Activated T-helper 1 cell treated with anti-CD3 and anti-CD28 coated beads, Interleukin-12 subunit alpha, Interleukin-12 subunit beta, Interleukin-2, Interleukin-4 antibody, amounts not matched to agents 30 ng/mL and 10 ng/mL and 1 ng/mL, durations not matched to agents 14 hours and 24 hours and 36 hours (primary cell): ENCODE results near the gene TTLL5. TPM values are rescaled to one million over a fixed set of nuclear protein-coding genes. Genes with fewer than 3 reads are reported as not detected.
A peak's percentile ranks its signal among the peaks of the same experiment; 100 is the strongest.

Experiments
- DNase-seq: peaks from one replicate; pipeline ENCODE4 v3.0.0; 2021; ENCODE audit warnings: low spot score
- H3K27ac Mint-ChIP-seq: one replicate; pipeline ENCODE4 v1.8.0; 2021; ENCODE audit warnings: mild to moderate bottlenecking, mixed read lengths
- H3K27me3 Mint-ChIP-seq: one replicate; pipeline ENCODE4 v1.8.0; 2022; ENCODE audit warnings: mild to moderate bottlenecking, moderate library complexity, mixed read lengths; ENCODE audit not compliant: insufficient read depth
- H3K36me3 Mint-ChIP-seq: one replicate; pipeline ENCODE4 v1.8.0; 2021; ENCODE audit warnings: low read depth, mixed read lengths
- H3K4me1 Mint-ChIP-seq: one replicate; pipeline ENCODE4 v1.8.0; 2021; ENCODE audit warnings: low read depth, mixed read lengths
- H3K4me3 Mint-ChIP-seq: one replicate; pipeline ENCODE4 v1.8.0; 2021; ENCODE audit warnings: mild to moderate bottlenecking, moderate library complexity, mixed read lengths
- H3K9me3 Mint-ChIP-seq: one replicate; pipeline ENCODE4 v1.8.0; 2021; ENCODE audit warnings: mixed read lengths
- intact Hi-C: fragments of 100-400 bp; cut with micrococcal nuclease; formaldehyde crosslinking; loops from one replicate; pipeline ENCODE4 v1.15.1; 2024
- total RNA-seq: library from RNA; stranded (reverse); gene quantifications from 2 replicates; pipeline ENCODE4 v1.2.3, GENCODE V29; 2022

TTLL5 gene
- total RNA-seq, 1 donor from 2014 or later = 36.2 TPM

DNA sequence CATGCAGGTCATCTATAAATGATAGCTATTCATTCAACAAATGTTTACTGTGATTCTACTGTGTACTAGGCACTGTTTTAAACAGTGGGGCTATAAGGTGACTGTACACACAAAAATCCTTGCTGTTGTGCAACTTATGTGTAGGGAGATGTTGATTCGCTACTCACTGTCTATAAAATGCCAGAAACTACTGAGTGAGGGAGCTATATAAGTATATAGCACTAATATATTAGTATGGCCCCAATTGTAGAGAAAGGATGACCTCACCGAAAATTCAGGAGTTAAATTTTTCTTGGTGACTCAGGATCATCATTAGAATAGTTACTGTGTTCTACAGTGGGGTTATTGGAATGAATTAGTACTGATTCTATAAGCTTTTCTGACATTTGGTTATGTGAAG lies 203.3 kb downstream of the TTLL5 start:
- intact Hi-C loops = no loop called here
- Mint-ChIP-seq H3K27me3 (no peaks in the 10 kb centered on the region), H3K4me1 (peaks cover 16% of the 10 kb centered on the region), H3K4me3 (no peak overlapping the region), H3K27ac (no peak overlapping the region), H3K36me3 (peaks cover 2% of the 10 kb centered on the region), H3K9me3 (no peaks in the 10 kb centered on the region)
- DNase-seq = no peak

DNA sequence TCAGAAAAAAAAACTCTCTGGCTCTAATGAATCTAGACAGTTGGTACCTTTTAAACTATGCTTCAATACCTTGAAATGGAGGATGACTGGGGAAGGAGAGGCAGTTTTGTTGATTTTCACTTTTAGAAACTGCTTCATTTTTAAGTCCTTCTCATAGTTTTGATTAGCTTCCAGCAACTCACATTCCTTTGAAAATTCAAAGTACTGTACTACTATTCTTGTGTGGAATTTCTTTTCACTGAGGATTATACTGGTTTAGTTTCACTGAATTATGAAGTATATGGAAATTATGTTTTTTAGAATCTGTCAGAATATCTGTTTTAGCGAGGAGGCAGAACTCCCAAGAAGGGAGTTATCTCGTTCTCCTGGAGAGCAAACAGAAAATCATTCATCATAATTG lies 204.5 kb downstream of the TTLL5 start:
- H3K4me1 Mint-ChIP-seq = peaks cover 16% of the 10 kb centered on the region
- H3K36me3 Mint-ChIP-seq = peaks cover 2% of the 10 kb centered on the region
- no peaks in the 10 kb centered on the region for H3K9me3 Mint-ChIP-seq
- intact Hi-C loops = no loop called here
- no peak overlapping the region for H3K4me3 Mint-ChIP-seq
- no peaks in the 10 kb centered on the region for H3K27me3 Mint-ChIP-seq
- H3K27ac Mint-ChIP-seq = no peak overlapping the region
- no peak for DNase-seq

DNA sequence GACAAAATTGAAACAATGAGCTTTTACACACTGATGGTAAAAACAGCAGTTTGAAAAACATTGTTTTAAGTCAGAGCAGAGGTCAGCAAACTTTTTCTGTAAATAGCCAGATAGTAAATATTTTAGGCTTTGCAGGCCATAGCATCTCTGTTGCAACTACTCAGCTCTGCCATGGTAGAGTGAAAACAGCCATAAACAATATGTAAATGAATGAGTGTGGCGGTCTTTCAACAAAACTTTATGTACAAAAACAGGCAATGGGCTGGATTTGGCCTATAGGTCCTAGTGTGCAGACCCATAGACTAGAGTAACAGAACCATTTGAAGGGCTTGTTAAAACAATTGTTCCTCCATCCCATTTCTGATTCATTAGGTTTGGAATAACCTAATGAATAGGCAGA lies 205.9 kb downstream of the TTLL5 start:
- Mint-ChIP-seq H3K4me1 (peaks cover 8% of the 10 kb centered on the region), H3K4me3 (no peak overlapping the region), H3K36me3 (peaks cover 6% of the 10 kb centered on the region), H3K27me3 (no peaks in the 10 kb centered on the region), H3K9me3 (no peaks in the 10 kb centered on the region), H3K27ac (no peak overlapping the region)
- DNase-seq = no peak
- intact Hi-C loops = no loop called here

DNA sequence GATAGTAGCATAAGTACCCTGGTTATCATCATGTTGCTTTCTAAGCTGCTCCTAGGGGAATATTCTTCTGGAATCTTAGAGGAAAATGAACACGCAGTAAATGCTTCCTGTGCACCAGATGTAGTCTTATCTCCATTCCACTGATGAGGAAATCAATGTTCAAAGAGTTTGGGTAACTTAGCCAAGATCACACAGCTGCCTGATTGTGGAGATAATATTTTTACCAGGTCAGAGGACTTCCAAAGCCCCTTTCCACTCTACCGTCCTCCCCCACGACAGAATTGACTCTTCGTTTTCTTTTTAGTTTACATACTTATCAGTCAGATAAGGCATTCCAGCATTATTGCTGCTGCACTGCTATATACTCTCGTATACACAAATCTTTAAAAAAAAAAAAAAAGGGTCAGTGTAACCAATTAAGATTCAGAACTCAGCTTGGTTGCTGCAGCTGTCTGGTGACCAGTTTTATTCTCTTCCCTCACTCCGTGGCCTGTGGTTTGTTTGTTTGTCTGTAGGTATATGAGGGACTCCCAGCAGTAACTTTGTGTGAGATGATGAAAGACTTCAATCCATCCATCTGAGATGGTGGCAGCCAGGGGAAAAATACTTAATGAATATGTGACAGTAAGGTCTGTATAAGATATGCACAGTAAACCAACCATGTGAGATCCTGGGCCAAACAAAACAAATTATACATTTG lies 210.3 kb downstream of the TTLL5 start:
- peaks cover 16% of the 10 kb centered on the region for H3K4me1 Mint-ChIP-seq
- H3K27ac Mint-ChIP-seq = no peak overlapping the region
- intact Hi-C loops = no loop called here
- H3K9me3 Mint-ChIP-seq = no peaks in the 10 kb centered on the region
- H3K36me3 Mint-ChIP-seq = peaks cover 8% of the 10 kb centered on the region
- no peaks in the 10 kb centered on the region for H3K27me3 Mint-ChIP-seq
- no peak for DNase-seq
- no peak overlapping the region for H3K4me3 Mint-ChIP-seq

DNA sequence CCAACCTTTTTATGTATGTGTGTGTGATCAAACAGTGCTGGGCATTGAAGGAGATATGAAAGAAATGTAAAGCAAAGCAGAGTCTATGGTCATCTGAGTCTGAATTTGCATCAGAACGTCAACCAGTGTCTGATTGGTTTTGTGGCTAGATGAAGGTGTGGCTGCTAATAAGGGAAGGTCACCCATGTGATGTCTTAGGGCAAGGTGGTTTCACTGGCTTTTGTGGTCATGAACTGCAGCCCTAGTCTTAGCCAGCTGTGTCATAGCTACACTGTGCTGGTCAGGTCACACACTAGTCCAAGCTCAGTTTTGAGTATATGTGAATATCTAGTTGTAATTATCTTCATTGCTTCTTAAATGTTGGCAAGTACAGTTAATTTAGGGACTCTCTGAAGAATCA lies 214.9 kb downstream of the TTLL5 start:
- intact Hi-C loops = no loop called here
- Mint-ChIP-seq H3K36me3 (peaks cover 8% of the 10 kb centered on the region), H3K27me3 (no peaks in the 10 kb centered on the region), H3K4me1 (peaks cover 41% of the 10 kb centered on the region), H3K9me3 (no peaks in the 10 kb centered on the region), H3K4me3 (no peak overlapping the region), H3K27ac (peak overlapping the region; percentile 13)
- DNase-seq = no peak

DNA sequence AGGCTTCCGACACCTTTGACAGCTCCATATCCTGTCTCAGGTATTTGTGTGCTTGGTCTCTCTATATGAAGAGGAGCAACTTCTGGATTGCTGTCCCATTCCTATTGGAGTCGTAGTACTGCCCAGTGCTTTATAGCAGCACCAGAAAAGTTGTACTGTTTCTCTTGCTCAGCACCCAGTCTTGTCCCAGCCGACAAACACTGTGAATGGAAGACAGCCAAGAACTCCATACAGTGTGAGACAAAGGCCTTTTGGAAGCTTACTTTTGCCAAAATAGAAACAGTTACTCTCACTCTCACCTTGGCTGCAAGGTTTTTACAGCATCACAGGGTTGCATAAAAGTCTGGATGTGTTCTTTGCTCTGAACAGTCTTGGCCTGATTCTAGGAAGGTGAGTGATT lies 215.5 kb downstream of the TTLL5 start:
- H3K4me3 Mint-ChIP-seq = no peak overlapping the region

DNA sequence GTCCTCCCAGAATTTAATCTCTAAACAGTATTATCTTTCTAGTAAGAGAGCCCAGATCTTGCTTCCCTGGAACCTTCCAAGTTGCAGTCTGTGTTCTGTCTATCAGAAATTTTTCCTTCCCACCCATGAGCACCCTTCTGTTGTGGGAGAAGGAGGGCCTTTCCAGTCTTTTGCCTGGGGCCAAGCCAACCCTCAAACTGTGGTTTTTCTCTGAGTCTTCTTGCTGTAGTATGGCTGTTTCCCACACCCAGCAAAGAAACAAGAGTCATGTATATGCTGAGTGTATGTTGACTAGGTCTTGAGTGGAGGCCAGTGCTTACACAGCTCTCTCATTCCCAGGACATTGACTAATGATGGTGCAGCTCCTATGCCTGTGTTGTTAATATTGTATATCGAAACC lies 216.2 kb downstream of the TTLL5 start:
- peaks cover 6% of the 10 kb centered on the region for H3K36me3 Mint-ChIP-seq
- no peak overlapping the region for H3K27ac Mint-ChIP-seq
- no peak for DNase-seq
- H3K9me3 Mint-ChIP-seq = no peaks in the 10 kb centered on the region
- H3K4me3 Mint-ChIP-seq = no peak overlapping the region
- peaks cover 38% of the 10 kb centered on the region for H3K4me1 Mint-ChIP-seq
- intact Hi-C loops = no loop called here
- H3K27me3 Mint-ChIP-seq = no peaks in the 10 kb centered on the region

More for the DNA sequence above, 215.5 kb downstream of the TTLL5 start:
- intact Hi-C loops = no loop called here
- Mint-ChIP-seq H3K27me3 (no peaks in the 10 kb centered on the region), H3K4me1 (peaks cover 39% of the 10 kb centered on the region), H3K27ac (no peak overlapping the region), H3K9me3 (no peaks in the 10 kb centered on the region), H3K36me3 (peaks cover 5% of the 10 kb centered on the region)
- DNase-seq = no peak

DNA sequence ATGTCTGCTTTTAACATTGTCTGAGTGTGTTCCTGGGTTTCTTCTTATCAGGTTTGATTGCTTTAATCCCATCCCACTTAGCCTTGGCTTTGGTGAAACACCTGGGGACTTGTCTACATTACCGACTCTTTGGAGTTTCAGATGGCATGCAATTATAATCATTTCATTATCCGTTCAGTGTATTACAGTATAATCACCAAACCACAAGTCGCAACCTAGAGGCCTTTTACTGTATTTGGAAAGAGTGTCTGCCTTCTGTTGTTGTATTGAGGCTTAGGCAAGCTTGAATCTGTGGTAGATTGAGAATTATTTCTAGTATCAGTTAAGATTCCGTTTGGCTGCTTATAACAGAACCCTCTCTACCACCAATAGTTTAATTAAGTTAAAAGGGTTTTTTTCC lies 216.8 kb downstream of the TTLL5 start:
- Mint-ChIP-seq H3K9me3 (no peaks in the 10 kb centered on the region), H3K36me3 (peaks cover 7% of the 10 kb centered on the region), H3K4me1 (peaks cover 38% of the 10 kb centered on the region), H3K27ac (no peak overlapping the region), H3K4me3 (no peak overlapping the region), H3K27me3 (no peaks in the 10 kb centered on the region)
- intact Hi-C loops = no loop called here
- DNase-seq = no peak

DNA sequence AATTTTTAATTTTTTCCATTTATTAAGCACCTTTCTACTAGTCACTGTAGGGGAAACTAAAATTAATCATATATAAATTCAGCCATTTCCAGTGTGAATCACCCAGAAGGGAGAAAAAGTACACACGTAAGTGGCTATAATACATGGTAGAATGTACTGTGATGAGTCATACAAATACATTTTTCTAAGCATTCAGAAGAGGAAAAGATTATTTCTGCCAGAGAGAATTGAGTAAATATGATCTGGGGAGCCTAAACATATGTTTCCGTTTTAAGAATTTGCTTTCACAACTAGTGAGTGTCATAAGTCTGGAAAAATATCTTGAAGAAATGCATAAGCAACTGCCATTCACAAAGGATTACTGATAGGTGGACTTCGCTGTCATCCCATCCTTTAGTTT lies 218.0 kb downstream of the TTLL5 start:
- peaks cover 11% of the 10 kb centered on the region for H3K36me3 Mint-ChIP-seq

DNA sequence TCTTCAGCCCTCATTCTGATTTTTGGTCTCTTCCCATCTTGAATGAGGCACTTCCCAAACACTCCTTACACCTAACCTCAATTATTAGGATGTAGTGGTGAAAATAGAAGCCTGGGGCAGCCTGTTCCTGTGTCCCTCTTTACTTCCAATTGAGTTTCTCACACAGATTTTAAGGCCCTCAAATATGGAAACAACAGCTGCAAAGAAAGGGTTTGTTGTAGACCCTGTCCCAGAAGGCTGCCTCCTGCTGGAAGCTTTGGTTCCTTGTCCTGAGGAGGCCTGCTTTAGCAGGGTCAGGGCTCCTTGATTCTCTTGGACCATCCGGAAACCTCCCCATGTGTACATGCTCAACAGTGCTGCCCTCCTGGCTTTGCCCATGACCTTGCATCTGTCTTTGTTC lies 219.5 kb downstream of the TTLL5 start:
- Mint-ChIP-seq H3K36me3 (peaks cover 12% of the 10 kb centered on the region), H3K4me3 (no peak overlapping the region), H3K9me3 (no peaks in the 10 kb centered on the region), H3K27ac (no peak overlapping the region), H3K27me3 (no peaks in the 10 kb centered on the region), H3K4me1 (peaks cover 38% of the 10 kb centered on the region)
- DNase-seq = no peak
- intact Hi-C loops = no loop called here

More for the DNA sequence above, 218.0 kb downstream of the TTLL5 start:
- intact Hi-C loops = loop anchor here (1.0 kb wide), 1 partner anchor 103 kb away; no protein-coding TSS in a partner anchor
- Mint-ChIP-seq H3K4me1 (peaks cover 38% of the 10 kb centered on the region), H3K27ac (peak overlapping the region; percentile 7), H3K27me3 (no peaks in the 10 kb centered on the region), H3K4me3 (no peak overlapping the region), H3K9me3 (no peaks in the 10 kb centered on the region)
- no peak for DNase-seq

DNA sequence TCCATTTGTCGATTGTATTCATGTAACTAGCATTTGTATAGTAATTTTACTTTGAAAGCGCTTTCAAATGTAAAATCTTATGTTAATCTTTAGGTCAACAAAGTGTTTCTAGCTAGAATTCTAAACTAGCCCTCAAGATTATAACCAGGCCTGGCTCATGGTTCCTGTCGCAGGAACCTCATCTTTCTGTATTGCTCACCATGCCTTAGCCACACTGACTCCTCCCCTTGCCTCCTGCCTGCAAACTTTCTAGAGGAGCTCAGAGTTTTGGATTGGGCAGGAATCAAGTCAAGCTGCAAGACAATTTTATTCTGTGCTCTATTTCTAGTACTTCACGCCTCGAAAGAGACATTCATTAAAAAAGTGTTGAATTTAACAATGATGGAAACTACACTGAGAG lies 220.9 kb downstream of the TTLL5 start:
- no peak overlapping the region for H3K27ac Mint-ChIP-seq

DNA sequence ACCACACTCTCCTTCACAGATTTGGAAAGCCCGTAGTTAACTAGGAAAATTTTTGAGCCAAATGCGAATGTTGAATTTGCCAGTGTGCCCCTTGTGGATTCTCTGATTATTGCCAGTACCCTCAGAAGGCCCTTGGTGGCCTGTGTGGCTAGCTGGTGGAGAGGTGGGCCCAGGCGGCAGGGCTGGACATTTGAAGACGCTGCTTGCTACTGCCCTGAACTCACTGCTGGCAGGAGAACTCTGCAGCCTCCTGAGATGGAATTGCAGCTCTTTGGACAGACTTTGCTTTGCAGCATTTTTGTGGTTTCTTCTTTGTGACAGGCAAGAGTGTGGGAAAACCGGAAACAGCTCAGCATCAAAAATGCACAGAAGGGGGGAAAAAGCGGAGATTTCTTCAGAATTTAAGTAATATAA lies 223.2 kb downstream of the TTLL5 start:
- H3K4me3 Mint-ChIP-seq = no peak overlapping the region
- H3K4me1 Mint-ChIP-seq = peaks cover 8% of the 10 kb centered on the region
- H3K27ac Mint-ChIP-seq = no peak overlapping the region
- DNase-seq = no peak
- intact Hi-C loops = no loop called here
- H3K9me3 Mint-ChIP-seq = no peaks in the 10 kb centered on the region
- H3K36me3 Mint-ChIP-seq = peaks cover 9% of the 10 kb centered on the region
- H3K27me3 Mint-ChIP-seq = no peaks in the 10 kb centered on the region

More for the DNA sequence above, 220.9 kb downstream of the TTLL5 start:
- no peak overlapping the region for H3K4me3 Mint-ChIP-seq
- intact Hi-C loops = no loop called here
- H3K36me3 Mint-ChIP-seq = peaks cover 9% of the 10 kb centered on the region
- peaks cover 24% of the 10 kb centered on the region for H3K4me1 Mint-ChIP-seq
- H3K27me3 Mint-ChIP-seq = no peaks in the 10 kb centered on the region
- no peak for DNase-seq
- no peaks in the 10 kb centered on the region for H3K9me3 Mint-ChIP-seq

DNA sequence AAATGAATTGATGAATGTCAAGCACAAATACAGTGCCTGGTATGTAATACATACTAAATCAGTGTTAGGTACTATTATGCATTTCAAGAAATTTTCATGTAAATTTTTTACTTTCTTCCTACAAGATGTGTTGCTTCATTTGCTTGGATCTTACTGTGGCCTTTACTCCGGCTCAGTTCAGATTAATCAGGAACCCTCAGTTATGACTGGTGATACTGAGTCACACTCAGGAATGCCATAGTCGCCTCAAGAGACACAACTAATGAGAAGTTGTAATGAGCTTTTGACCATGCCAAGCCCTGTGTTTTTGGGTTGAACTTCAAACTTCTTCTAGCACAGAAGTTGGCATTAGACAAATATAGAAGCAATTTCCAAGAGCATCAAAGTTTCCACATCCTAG lies 224.8 kb downstream of the TTLL5 start:
- Mint-ChIP-seq H3K4me3 (no peak overlapping the region), H3K9me3 (no peaks in the 10 kb centered on the region), H3K27ac (no peak overlapping the region), H3K36me3 (peaks cover 9% of the 10 kb centered on the region), H3K27me3 (no peaks in the 10 kb centered on the region), H3K4me1 (peaks cover 5% of the 10 kb centered on the region)
- intact Hi-C loops = no loop called here
- DNase-seq = no peak
